Activated T-cell treated with anti-CD3 and anti-CD28 coated beads, Interleukin-2, amount 50 U/mL, for 24 hours (primary cell): ENCODE results near the gene ACSM6.
A peak's percentile ranks its signal among the peaks of the same experiment; 100 is the strongest.
"Not testable (repeated sequence)": the region's sequence is repeated elsewhere in the genome, so short reads cannot be mapped to it uniquely, and the experiment has no call there.

Source experiments
- DNase-seq: peaks from one replicate; pipeline ENCODE4 v3.0.0-alpha.2; 2020
- H3K27ac Mint-ChIP-seq: 2 replicates; pipeline ENCODE4 v1.8.0; 2020; ENCODE audit warnings: mild to moderate bottlenecking, mixed read lengths
- H3K27me3 Mint-ChIP-seq: 2 replicates; pipeline ENCODE4 v1.8.0; 2020; ENCODE audit warnings: mixed read lengths
- H3K36me3 Mint-ChIP-seq: 2 replicates; pipeline ENCODE4 v1.8.0; 2020; ENCODE audit warnings: low read depth, mixed read lengths
- H3K4me1 Mint-ChIP-seq: 2 replicates; pipeline ENCODE4 v1.8.0; 2020; ENCODE audit warnings: low read depth, mixed read lengths
- H3K4me3 Mint-ChIP-seq: 2 replicates; pipeline ENCODE4 v1.8.0; 2020; ENCODE audit warnings: mild to moderate bottlenecking, moderate library complexity, mixed read lengths
- H3K9me3 Mint-ChIP-seq: 2 replicates; pipeline ENCODE4 v1.8.0; 2020; ENCODE audit warnings: mixed read lengths

Gene ACSM6

DNA sequence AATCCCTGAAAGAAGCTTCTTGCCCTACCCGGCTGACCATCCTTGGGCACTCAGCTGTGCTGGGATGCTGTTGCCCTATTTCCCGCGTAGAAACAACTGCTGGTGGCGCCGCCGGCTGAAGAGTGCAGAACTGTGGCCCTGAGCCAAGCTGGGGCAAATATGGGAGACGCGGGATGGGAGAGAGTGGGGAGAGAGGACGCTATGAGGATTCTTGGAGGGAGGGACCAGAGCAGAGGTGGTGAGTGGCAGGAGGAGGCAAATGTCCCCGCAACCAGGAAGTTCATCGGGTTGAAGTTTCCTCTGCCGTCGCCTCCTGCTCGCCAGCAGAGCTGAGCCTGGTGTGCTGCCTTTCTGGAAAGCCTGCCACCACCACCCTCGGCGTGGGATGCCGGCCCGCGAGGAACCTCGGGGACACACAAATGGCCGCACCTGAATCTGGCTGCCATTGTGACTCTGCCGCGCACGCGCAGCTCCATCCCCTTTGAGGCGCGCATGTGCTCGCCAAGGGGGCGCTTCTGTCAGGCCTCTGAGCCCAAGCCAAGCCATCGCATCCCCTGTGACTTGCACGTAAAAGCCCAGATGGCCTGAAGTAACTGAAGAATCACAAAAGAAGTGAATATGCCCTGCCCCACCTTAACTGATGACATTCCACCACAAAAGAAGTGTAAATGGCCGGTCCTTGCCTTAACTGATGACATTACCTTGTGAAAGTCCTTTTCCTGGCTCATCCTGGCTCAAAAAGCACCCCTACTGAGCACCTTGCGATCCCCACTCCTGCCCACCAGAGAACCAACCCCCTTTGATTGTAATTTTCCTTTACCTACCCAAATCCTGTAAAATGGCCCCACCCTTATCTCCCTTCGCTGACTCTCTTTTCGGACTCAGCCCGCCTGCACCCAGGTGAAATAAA, 36.9 kb downstream of the ACSM6 start:
- peak; percentile 81 for DNase-seq
- H3K36me3 Mint-ChIP-seq, H3K9me3 Mint-ChIP-seq: not testable (repeated sequence)
- H3K27me3 Mint-ChIP-seq, result peaks cover 46% of the 10 kb centered on the region
- H3K4me3 Mint-ChIP-seq, result peak overlapping the region; percentile 77
- H3K27ac Mint-ChIP-seq, result peak overlapping the region; percentile 89
- H3K4me1 Mint-ChIP-seq, result peaks cover 31% of the 10 kb centered on the region

DNA sequence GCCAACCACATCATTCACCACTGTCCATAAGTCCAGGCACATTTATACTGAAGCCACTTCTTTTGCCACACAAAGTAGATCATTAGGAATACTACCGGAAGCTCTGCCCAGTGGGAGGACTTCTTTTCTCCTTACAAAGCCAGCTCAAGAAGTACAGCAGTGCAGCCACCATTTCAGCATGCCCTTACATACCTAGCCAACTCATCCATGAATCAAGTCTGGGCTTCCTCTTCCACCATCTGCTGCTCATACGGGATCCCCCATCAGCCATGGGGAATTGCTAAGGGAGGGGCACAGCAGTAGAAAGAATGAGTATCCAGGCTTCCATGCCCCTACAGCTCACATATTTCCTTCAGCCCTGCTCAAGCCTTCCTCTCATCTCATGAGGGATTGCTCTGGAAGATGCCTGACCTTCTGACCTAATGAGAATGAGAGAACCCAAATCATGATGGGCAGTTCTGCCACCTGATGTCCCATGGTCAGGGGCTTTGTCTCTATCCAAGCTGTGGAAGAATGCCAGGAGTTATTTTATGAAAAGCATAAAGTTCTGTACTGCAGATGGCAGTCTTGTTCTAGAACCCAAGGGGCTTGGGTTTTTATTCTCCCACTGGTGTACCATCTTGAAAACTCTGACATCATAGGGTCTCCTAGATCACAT, 39.5 kb downstream of the ACSM6 start:
- H3K36me3 Mint-ChIP-seq, result peaks cover 7% of the 10 kb centered on the region
- H3K27me3 Mint-ChIP-seq, result peaks cover 52% of the 10 kb centered on the region
- H3K9me3 Mint-ChIP-seq, result peaks cover 4% of the 10 kb centered on the region
- H3K4me1 Mint-ChIP-seq, result peaks cover 50% of the 10 kb centered on the region
- no peak for DNase-seq
- H3K27ac Mint-ChIP-seq, result no peak overlapping the region
- H3K4me3 Mint-ChIP-seq, result no peak overlapping the region

DNA sequence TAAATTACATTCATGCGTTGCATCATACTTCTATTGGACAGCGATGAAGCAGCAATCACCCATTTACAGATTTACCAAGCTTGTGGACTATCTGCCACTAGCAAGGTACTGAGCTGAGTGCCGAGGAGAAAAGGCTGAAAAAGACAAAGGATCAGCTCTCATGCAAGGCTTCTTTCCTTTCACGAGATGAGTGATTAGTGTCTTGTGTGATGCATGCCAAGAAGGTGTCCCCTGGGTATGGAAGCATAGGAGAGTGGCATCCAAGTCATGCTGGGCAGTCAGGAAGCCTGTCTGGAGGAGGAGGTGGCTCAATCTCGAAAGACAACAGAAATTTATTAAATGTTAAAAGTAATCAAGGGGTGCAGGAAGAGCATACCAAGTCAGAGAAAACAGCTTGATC, 40.9 kb downstream of the ACSM6 start:
- Mint-ChIP-seq H3K36me3 (peaks cover 7% of the 10 kb centered on the region), H3K27ac (peak overlapping the region; percentile 96), H3K9me3 (peaks cover 4% of the 10 kb centered on the region), H3K4me1 (peaks cover 50% of the 10 kb centered on the region), H3K4me3 (no peak overlapping the region), H3K27me3 (peaks cover 50% of the 10 kb centered on the region)
- no peak for DNase-seq

DNA sequence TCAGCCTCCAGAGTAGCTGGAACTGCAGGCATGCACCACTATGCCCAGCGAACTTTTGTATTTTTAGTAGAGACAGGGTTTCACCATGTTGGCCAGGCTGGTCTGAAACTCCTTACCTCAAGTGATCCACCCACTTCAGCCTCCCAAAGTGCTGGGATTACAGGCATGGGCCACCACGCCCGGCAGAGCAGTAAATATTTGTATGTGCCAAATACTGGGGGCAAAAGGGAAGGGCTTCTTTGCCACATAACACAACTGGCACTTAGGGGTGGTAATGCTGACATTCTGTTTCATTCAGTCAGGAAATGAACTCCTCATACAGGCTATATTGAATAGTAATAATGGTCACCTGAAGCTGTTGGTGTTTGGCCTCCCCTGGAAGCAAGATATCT, 41.6 kb downstream of the ACSM6 start:
- peaks cover 4% of the 10 kb centered on the region for H3K9me3 Mint-ChIP-seq
- H3K4me1 Mint-ChIP-seq, result peaks cover 44% of the 10 kb centered on the region
- peak overlapping the region; percentile 10 for H3K4me3 Mint-ChIP-seq
- peak overlapping the region; percentile 96 for H3K27ac Mint-ChIP-seq
- peaks cover 42% of the 10 kb centered on the region for H3K27me3 Mint-ChIP-seq
- peaks cover 6% of the 10 kb centered on the region for H3K36me3 Mint-ChIP-seq
- DNase-seq, result no peak

DNA sequence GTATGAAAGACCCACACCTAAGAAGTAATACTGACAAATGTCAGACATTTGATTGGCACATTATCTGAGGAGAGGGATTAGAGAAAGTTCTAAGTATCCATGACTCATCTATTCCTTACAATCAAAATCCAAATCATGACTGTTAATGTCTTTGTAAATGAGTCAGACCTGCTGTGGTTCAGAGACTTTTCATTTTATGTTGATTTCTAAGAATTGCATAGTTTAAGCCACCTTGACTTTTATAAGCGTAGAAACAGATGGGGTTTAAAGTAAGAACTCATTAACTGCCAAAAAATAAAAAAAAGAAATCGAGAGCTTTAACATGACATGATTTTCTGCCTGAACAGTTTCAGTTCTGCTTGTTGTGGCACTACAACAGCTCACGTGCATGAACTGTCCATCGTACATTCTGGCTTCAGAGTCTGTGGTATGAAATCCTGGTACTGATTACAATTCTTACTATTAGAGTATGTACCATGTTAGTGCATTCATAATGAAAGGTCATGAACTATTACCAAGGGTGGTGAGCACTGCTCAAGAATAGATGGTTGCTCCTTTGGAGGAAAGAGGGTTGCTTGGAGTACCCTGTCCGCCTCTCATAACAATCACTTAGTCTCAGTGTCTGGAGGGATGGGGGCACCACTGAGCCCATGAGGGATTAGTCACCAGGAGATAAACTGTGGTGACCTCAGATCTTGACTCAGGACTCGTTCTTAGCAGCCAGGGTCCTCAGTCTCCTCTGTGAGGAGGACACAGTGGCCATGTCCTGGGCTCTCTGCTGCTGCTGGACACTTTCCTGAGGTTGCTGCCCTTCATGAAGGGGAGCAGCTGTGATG, 42.2 kb downstream of the ACSM6 start:
- Mint-ChIP-seq H3K36me3 (peaks cover 1% of the 10 kb centered on the region), H3K9me3 (peaks cover 1% of the 10 kb centered on the region)
- no peak for DNase-seq

DNA sequence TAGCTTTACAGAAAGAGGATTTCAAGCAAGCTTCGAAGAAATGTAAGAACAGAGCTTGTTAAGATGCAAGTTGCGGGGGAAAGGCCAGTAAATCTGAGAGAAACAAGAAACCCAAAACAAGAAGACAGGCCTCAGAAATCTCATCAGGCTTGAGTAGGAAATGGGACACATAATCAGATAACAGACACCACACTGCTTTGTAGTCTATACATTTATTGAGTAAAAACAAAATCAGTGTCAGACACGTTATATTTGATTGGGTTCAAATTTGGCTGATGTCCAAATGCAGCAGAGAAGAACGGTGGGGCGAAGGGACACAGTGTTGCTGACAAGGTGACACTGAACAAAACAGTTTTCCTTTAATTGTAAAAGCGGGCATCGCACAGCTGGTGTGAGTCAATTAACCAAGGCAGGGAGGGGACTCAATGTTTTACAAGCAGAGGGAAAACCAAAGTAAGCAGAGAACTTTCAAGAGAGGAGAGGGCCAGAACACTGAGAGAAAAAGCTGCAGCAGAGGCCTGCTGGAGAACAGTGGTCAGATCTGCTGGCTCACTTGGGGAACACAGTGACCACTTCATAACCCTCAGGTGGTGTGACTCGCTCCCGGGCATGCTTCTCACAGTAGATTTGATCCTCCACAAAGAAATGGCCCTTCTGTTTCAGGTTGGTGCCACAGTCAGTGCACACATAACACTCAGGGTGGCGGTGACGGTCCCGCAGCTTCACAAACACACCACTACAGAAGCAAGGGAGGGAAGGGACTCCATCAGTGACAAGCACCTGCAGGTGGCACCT, 43.5 kb downstream of the ACSM6 start:
- no peak overlapping the region for H3K4me3 Mint-ChIP-seq

More for the DNA sequence above, 42.2 kb downstream of the ACSM6 start:
- Mint-ChIP-seq H3K27me3 (peaks cover 37% of the 10 kb centered on the region), H3K4me3 (peak overlapping the region; percentile 48), H3K27ac (peak overlapping the region; percentile 96), H3K4me1 (peaks cover 38% of the 10 kb centered on the region)

DNA sequence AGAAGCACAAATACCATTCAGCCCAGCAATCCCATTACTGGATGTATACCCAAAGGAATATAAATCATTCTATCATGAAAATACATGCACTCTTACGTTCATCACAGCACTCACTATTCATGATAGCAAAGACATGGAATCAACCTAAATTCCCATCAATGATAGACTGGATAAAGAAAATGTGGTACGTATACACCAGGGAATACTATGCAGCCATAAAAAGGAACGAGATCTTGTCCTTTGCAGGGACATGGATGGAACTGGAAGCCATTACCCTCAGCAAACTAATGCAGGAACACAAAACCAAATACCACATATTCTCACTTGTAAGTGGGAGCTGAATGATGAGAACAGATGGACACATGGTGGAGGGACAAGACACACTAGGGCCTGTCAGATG, 46.1 kb downstream of the ACSM6 start:
- H3K9me3 Mint-ChIP-seq, DNase-seq, H3K36me3 Mint-ChIP-seq, H3K4me3 Mint-ChIP-seq, H3K27ac Mint-ChIP-seq: not testable (repeated sequence)
- Mint-ChIP-seq H3K27me3 (peaks cover 31% of the 10 kb centered on the region), H3K4me1 (peaks cover 30% of the 10 kb centered on the region)

More for the DNA sequence above, 43.5 kb downstream of the ACSM6 start:
- Mint-ChIP-seq H3K27me3 (peaks cover 28% of the 10 kb centered on the region), H3K27ac (peak overlapping the region; percentile 96), H3K36me3 (no peaks in the 10 kb centered on the region), H3K9me3 (no peaks in the 10 kb centered on the region), H3K4me1 (peaks cover 30% of the 10 kb centered on the region)
- DNase-seq, result no peak

DNA sequence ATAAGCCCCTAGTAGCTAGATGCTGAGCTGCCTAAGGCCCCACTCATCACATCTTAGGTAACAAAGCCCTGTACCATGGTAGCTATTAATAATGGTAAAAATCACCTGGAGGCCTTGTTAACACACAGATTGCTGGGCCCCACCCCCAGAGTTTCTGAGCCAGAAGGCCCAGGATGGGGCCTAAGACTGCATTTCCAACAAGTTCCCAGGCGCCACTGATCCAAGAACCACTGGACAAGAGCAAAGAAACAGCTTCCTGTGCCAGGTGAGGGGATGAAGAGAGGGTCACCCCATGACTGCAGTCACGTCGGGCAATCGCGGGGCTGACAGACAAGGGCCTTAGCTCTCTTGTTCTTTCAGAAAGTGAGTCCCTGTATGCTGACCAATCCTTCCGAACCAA, 46.8 kb downstream of the ACSM6 start:
- Mint-ChIP-seq H3K4me1 (peaks cover 30% of the 10 kb centered on the region), H3K4me3 (no peak overlapping the region), H3K36me3 (no peaks in the 10 kb centered on the region), H3K9me3 (no peaks in the 10 kb centered on the region), H3K27ac (no peak overlapping the region), H3K27me3 (peaks cover 37% of the 10 kb centered on the region)
- DNase-seq, result no peak

DNA sequence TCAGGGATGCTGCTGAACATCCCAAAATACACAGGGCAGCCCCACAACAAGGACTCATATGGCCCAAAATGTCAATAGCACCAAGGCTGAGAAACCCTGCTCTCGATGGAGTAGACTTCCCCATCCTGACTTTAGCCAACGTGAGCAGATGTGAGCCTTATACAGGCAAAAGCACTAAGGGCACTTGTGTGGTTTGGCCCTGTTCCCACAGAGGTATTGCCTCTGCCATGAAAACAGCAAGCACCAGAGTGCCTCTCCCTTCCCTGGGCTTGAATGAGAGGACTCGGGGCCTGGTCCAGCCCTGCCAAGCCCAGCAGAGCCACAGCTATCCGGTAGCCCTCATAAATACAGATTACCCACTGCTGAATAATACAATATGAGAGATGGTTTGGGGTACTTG, 47.5 kb downstream of the ACSM6 start:
- no peak overlapping the region for H3K27ac Mint-ChIP-seq
- peaks cover 45% of the 10 kb centered on the region for H3K27me3 Mint-ChIP-seq
- H3K9me3 Mint-ChIP-seq, result no peaks in the 10 kb centered on the region
- no peak for DNase-seq
- no peak overlapping the region for H3K4me3 Mint-ChIP-seq
- peaks cover 25% of the 10 kb centered on the region for H3K4me1 Mint-ChIP-seq
- no peaks in the 10 kb centered on the region for H3K36me3 Mint-ChIP-seq

DNA sequence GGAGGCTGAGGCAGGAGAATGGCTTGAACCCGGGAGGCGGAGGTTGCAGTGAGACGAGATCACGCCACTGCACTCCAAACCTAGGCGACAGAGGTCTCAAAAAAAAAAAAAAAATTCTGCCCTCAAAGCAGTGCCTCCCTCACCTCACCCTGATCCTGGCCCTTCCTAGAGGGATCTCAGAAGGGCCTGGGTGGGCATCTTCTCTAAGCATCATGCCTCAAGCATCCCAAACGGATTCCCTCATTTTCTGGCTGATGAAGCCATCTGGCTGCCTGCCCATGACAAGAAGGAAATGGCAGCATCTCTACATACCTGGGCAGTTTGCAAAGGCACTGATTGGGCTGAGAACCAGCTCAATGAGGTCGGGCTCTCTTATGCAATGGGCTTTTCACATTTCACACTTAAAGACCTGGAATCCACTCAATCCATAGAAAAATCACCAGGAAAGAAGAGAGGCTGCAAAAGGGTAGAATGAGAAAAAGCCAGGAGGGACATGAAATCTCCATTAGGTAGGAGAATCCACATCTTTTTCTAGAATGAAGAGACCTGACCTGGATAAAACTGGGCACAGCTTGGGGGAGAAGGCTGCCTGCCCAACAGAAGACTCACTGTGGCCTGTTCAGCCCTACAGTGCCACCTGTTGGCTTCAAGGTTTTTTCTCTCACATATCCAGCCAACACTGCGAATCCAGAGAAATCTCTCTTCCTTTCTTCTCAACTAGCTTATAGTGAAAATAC, 48.7 kb downstream of the ACSM6 start:
- Mint-ChIP-seq H3K36me3 (no peaks in the 10 kb centered on the region), H3K4me1 (peaks cover 15% of the 10 kb centered on the region), H3K27me3 (peaks cover 40% of the 10 kb centered on the region), H3K27ac (no peak overlapping the region), H3K9me3 (no peaks in the 10 kb centered on the region), H3K4me3 (no peak overlapping the region)
- no peak for DNase-seq

DNA sequence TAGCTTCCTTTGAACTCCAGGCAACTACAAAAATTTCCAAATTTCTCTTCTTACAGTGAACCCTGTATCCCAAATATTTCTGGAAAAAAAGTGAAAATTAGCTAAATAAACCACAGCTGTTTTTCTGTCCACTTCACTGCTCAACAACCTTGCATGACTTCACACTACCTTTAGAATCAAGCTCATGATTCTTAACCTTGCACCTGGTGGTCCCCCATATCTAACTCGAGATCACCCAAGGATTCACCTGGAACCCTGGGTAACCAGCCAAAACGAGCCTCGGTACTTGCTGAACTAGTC, 49.2 kb downstream of the ACSM6 start:
- no peak for DNase-seq
- Mint-ChIP-seq H3K4me3 (no peak overlapping the region), H3K27me3 (peaks cover 40% of the 10 kb centered on the region), H3K4me1 (peaks cover 13% of the 10 kb centered on the region), H3K9me3 (no peaks in the 10 kb centered on the region), H3K27ac (no peak overlapping the region), H3K36me3 (no peaks in the 10 kb centered on the region)

DNA sequence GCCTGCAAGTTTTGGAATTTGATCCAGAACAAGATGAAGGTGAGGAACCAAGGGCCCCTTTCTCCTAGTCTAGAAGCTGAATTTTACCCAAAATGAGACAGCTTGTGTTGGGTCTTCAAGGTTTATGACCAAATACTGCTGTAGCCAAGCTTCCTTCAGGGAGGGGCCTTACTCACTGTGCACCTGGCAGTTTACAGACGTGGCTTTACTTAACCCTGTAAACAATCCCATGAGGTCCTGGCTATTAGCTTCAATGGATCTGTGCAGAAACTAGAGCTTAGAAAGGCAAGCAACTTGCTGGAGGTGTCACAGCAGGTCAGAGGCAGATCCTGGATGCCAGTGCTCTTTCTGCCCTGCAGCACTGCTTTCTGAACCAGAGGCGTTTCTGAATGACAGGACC, 50.1 kb downstream of the ACSM6 start:
- DNase-seq, result no peak
- Mint-ChIP-seq H3K4me1 (peaks cover 13% of the 10 kb centered on the region), H3K9me3 (no peaks in the 10 kb centered on the region), H3K36me3 (no peaks in the 10 kb centered on the region), H3K27ac (no peak overlapping the region), H3K27me3 (peaks cover 41% of the 10 kb centered on the region), H3K4me3 (no peak overlapping the region)

DNA sequence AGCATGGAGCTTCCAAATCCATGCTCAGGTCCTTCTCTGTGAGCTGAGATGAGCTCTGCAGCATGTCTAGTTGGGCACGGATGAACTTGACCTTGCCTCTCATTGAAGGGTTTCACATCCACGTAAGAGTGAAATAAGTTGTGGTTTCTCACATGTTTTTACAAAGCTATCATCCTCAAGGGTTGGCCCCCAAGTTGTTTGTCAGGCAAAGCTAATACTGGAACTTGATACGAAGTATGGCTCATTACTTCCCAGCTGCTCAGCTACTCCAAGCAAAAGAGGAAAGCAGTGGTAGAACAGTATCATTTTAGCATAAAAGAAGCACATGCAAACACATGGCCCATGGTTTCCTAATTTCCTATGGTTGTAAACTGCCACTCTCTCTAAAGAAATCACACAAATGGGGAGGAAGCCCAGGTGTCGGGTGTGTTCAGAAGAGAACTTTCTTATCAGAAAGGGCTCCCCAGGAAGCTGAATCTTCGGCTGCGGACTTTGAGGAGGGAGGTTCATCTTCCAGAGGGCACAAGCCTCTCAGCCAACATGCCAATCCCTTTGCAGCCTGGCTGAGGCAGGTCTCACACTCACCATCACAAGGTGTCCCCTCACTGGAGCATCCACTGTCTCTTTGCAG, 51.5 kb downstream of the ACSM6 start:
- Mint-ChIP-seq H3K4me3 (no peak overlapping the region), H3K4me1 (peaks cover 13% of the 10 kb centered on the region), H3K27me3 (peaks cover 40% of the 10 kb centered on the region), H3K9me3 (no peaks in the 10 kb centered on the region), H3K36me3 (no peaks in the 10 kb centered on the region), H3K27ac (peak overlapping the region; percentile 47)
- DNase-seq, result no peak
